HG02588 (cell line): ENCODE results near the gene SCFD1.
"Not testable (repeated sequence)": the region's sequence is repeated elsewhere in the genome, so short reads cannot be mapped to it uniquely, and the experiment has no call there.

ENCODE experiments used
- ATAC-seq: cut with Tn5 transposase; IDR thresholded peaks from one replicate; pipeline ENCODE4 v1.9.1; 2021; ENCODE audit warnings: mild to moderate bottlenecking, moderate library complexity; ENCODE audit not compliant: unreplicated experiment

Gene SCFD1

DNA sequence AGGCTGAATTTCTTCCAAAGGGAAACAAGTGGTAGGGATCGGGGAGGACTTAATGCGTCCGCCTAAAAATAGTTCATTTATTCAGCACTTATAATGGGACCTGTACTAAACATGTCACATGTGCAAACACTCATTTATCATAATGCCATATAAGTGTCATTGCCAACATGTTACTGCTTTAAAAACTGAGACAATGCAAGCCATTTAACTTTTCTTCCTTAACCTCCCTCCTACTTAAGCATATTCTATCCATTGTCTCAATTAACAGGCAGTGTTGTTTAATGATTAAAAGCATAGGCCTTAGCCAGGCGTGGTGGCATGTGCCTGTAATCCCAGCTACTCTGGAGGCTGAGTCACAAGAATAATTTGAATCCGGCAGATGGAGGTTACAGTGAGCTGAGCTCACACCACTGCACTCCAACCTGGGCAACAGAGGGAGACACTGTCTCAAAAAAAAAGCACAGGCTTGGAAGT is 13.5 kb upstream of the SCFD1 start:
- ATAC-seq, result no peak

DNA sequence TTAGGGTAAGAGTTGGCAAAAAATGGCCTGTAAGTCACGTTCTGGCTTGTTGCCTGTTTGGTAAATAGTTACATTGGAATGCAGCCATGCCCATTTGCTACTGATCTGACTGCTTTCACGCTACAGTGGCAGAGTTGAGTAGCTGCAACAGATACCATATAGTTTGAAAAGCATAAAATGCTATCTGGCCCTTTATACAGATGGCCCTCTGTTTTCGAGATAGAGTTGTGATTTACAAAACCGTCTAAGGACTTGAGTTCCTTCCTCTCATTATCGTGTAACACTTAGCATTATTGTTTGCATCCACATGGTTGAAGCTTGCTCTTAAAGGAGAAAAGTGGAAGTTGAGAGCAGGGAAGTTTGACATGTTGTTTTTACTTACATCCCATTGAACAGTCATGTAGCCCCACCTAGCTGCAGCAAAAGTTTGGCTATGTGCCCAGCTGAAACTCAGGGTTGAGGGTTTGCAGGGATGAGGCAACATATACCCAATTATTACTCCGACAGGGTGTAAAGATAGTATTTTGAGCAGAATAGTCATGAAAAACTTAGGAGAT is 11.3 kb upstream of the SCFD1 start:
- no peak for ATAC-seq

DNA sequence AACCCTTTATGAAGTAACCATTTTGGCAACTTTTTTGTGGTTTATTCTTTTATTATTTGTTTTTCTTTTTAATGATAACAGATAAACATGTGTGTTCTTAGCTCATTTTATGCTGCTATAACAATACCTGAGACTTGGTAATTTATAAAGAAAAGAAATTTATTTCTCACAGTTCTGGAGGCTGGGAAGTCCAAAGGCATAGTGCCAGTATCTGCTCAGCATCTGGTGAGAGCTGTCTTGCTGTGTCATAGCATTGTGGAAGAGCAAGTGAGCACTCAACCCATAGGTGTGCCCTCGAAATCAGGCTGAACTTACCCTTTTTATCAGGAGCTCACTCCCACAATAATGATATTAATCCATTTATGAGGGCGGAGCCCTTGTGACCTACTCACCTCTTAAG is 8.0 kb upstream of the SCFD1 start:
- no peak for ATAC-seq

DNA sequence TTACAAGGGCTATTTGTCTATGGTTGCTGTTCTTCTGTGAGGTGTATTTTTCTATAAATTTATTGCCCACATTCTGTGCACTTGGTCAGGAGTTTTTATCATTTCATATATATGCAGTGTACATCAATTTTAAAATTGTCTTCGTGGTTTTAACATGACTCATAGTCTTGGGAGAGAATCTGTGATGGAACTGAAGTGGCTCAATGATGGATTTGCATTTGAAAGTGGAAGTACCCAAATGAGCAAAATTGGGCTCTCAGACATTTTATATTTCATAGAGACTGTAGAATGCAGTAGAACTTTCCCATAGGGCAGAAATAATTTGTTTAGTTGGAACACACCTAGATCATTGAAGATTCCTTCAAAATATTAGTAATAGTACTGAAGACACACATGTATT is 1.9 kb upstream of the SCFD1 start:
- peak; percentile 29 for ATAC-seq

DNA sequence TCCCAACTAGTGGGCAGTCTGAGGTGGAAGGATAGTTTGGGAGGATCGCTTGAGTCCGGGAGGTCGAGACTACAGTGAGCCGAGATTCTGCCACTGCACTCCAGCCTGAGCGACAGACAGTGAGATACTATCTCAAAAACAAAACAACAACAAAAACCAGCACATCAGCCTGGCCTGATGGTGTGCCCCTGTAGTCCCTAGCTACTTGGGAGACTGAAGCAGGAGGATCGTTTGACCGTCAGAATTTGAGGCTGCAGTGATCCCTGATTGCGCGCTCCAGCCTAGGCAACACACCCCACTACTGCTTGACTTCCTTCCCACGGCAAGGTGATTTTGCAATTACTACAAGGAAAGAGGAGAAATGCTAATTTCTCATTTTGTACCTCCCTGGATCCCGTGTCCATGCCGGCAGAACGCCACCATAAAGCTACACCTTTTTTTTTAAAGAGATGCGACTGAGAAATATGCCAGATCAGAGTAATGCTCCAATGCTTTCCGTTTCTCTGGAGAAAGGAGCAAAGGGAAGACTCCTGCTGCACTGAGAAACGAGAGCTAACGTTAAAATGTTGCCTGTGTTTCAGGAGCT is 672 bp upstream of the SCFD1 start:
- ATAC-seq, result no peak

DNA sequence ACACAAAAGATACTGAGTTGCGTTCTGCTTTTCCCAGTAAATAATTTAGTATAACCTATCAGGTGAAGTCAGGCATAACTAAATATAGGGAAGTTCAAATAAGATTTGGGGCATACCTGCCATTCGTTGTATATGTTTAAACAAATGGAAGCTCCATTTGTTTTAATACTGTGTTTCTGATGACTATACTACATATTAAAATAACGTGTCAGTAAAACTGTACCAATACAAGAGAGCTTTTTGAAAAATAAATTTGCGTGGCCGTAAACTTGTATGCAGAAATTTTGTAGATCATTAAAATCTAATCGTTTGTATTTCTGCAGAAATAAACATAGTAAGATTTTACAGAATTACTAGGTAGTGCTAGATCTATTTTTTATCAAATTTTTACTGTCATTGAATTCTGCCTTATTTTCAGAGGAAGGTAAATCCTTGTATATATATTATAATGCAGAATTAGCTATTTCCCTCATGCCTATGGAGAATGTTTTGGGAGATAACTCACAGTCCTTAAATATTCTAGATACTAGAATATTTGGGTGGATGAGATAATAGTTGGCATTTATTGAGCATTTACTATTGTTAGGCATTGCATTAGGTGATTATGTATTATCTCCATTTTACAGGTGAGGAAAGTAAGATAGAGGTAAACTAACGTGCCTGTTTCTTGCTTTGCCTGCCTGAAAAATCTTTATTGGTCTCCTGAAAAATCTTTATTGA is 1.5 kb downstream of the SCFD1 start:
- ATAC-seq, result no peak

DNA sequence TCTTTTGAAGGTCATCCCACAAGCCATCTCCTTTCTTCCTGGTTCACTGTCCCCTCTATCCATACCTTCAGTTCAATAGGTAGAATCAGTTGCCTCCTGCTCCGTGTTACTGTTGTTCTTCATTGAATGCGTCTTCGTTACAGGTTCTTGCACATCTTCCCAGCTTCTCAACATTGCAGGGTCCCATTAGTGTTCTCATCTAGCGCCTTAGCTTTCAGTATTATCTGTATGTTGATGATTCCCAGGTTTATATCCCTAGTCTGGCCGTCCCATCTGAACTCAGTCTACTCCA is 2.0 kb downstream of the SCFD1 start:
- ATAC-seq, result no peak

DNA sequence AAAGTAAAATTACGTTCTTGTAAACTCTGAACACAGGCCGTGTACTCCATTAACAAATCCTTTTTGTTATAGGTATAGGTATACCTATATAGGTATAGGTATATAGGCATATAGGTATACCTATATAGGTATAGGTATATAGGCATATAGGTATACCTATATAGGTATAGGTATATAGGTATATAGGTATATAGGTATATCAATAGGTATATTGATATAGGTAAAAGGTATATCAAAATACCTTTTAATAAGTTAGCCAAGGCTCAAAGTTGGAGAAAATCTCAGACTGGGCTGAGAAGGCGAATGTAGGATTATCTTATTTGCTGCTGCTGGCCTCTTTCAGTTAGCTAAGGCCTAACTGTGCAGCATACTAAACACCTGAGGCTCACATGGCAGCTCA is 3.4 kb downstream of the SCFD1 start:
- ATAC-seq, result no peak

DNA sequence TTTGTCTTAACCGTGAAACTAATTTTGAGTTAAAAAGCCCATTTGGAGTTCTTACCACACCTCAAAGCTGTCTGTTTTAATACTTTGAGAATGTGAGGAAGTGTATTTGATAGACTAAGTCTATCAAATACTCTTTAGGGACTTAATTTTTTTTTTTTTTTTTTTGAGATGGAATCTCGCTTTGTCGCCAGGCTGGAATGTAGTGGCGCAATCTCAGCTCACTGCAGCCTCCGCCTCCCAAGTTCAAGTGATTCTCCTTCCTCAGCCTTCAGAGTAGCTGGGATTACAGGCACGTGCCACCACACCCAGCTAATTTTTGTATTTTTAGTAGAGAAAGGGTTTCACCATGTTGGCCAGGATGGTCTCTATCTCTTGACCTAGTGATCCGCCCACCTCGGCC is 7.3 kb downstream of the SCFD1 start:
- ATAC-seq, result not testable (repeated sequence)

DNA sequence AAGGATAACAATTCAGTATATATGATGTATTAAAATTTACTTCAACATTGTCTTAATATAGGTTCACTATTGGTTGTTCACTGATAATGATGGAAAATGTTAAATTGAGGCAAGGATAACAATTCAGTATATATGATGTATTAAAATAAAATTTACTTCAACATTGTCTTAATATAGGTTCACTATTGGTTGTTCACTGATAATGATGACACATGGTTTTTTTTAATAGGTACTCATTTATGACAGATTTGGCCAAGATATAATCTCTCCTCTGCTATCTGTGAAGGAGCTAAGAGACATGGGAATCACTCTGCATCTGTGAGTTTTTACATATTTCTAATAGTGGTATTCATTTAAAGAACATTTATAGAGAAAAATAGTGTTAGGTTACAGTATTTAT is 8.1 kb downstream of the SCFD1 start:
- no peak for ATAC-seq

DNA sequence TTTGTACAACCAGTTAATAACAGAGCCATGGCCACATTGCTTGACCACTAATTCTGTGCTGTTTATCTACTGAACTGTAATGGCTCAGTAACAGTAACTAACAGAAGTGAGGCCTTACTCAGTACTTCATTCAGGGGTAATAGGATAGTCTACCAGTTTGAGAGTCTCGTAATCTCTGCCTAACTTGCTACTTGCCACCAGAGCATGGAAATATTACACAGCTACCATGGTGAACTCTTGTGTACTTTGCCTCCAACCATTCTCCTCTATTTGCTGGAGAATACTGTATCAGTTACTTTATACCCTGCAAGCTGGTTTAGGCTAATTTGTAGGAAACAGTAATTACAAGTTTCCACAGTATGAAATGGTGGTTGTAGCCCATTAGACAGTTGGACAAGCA is 10.6 kb downstream of the SCFD1 start:
- ATAC-seq, result no peak

DNA sequence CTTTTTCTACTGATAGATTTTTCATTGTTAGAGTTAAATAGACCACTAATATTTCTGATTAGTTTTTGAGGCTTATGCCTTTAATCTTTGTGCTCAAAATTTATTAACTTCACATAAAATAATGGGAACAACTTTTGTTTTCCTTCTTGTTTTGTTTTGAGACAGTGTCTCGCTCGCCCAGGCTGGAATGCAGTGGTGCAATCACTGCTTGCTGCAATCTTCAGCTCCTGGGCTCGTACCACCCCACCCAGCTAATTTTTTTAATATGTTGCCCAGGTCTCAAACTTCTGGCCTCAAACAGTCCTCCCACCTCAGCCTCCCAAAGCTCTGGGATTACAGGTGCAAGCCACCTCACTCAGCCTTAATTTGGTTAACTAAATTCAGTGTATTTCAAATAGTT is 16.8 kb downstream of the SCFD1 start:
- ATAC-seq, result no peak

DNA sequence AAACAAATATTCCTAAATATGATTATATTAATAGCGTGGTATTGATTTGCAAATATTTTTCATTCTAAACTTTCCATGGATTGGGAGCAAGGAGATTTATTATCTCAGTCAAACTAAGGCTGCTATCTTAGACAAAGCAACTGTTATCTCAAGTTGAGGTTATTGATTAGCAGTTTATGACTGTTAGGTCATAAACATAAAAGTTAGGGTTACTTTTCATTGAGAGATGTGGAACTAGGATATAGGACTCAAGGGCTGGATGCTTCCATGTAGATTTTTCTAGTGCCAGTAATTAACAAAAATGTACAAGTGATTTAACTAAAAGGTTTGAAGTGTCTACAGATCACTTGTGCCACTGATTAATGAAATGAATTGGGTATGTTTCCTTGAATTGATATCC is 19.1 kb downstream of the SCFD1 start:
- no peak for ATAC-seq

DNA sequence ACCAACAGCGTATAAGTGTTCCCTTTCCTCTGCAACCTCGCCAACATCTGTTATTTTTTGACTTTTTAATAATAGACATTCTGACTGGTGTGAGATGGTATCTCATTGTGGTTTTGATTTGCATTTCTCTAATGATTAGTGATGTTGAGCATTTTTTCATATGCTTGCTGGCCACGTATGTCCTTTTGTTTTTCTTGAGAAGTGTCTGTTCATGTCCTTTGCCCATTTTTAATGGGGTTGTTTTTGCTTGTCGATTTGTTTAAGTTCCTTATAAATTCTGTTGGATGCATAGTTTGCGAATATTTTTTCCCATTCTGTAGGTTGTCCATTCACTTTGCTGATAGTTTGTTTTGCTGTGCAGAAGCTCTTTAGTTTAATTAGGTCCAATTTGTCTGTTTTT is 22.3 kb downstream of the SCFD1 start:
- not testable (repeated sequence) for ATAC-seq

DNA sequence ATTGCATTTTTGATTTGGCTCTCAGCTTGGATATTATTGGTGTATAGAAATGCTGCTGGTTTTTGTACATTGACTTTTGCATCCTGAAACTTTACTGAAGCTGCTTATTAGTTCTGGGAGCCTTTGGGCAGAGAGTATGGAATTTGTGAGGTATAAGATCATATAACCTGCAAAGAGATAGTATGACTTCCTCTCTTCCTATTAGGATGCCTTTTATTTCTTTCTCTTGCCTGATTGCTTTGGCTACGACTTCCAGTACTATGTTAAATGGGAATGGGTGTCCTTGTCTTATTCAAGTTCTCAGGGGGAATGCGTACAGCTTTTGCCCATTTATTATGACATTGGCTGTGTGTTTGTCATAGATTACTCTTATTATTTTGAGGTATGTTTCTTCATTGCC is 23.5 kb downstream of the SCFD1 start:
- ATAC-seq, result no peak

DNA sequence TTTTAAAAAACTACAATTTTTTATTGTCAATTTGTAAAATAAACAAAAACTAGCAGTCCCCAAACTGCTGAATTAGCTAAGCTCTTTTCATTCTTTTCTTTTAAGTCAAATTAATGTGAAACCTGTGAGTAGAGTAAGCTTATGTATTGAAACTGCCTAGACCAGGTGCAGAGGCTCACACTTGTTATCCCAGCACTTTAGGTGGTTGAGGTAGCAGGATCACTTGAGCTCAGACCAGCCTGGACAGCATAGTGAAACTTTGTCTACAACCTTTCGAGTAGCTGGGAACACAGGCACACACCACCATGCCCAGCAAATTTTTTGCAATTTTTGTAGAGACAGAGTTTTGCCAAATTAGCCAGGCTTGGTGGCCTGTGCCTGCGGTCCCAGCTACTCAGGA is 26.4 kb downstream of the SCFD1 start:
- no peak for ATAC-seq

DNA sequence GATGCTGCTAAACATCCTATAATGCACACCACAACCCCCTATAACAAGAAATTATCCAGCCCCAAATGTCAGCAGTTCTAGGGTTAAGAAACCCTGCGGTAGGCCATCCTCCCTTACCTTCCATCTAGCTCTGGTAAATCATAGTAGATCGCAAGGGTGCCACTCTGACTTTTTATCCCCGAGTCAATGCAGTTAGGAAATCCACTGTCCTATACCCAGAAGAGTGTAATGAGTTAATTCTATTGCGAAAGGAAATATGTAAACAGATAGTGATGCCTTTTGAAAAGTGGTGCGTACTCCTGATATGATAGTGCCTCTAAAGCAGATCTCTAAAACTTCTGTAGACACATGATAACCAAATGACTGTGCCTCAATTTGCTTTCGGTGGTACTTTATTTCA is 29.8 kb downstream of the SCFD1 start:
- no peak for ATAC-seq

DNA sequence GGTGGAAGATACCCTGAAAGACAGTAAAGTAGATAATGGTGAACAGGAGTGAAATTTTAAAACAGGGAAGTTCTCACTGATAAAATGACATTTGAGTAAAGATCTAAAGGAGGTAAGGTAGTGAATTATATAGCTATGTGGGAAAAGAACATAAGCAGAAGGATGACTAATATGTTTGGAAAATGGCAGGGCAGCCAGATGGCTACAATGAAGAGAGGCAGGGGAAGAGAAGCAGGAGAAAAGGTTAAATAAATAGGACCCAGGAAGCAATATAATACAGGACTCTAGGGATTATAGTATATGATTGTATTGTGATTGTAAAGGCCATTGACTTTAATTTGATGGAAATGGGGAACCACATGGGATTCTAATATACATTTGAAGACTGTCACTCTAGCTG is 33.0 kb downstream of the SCFD1 start:
- ATAC-seq, result no peak

DNA sequence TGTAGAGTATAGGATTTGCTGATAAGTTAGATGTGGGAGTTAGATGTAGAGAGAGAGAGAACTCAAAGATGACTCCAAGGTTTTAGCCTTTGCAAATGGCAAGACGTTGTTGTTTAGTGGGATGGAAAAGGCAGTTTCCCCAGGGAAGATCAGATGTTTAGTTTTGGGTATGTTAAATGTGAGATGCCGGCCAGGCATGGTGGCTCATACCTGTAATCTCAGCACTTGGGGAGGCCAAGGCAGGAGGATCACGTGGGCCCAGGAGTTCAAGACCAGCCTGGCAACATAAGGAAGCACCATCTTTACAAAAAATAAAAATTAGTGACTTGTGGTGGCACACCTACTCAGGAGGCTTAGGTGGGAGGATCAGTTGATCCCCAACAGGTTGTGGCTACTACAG is 33.5 kb downstream of the SCFD1 start:
- ATAC-seq, result no peak

DNA sequence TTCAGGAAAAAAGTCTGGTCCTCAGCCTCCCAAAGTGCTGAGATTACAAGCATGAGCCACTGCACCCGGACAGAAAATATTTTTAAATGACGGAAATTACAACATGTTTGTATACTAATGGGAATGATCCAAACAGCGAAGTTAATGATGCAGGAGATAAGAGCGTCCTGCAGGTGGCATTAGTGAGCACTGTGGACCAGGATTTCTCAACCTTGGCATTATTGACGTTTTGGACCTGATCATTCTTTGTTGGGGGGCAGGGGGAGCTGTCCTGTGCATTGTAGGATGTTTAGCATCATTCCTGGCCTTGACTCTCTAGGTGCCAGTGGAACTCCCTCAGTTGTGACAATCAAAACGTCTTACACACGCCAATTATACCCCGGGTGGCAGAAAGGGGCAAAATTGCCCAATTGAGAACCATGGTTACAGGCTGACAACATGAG is 34.1 kb downstream of the SCFD1 start:
- no peak for ATAC-seq

DNA sequence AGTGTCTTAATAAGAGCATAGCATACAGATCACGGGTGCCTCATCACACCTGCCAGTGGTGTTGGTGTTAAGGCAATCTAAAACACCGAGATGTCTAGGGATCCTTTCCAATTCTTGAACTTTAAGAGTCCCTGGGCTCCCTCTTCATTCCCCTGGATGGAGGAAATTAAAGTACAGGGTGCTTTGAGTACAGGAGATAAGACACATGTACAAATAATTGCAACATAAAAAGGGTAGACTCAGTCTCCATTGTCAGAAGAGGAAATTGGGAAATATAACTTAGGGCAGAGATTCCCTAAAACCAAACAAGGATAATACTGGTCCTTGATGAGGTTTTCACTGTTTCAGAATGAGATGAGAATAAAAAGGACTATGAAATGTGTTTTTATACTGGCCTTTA is 34.9 kb downstream of the SCFD1 start:
- no peak for ATAC-seq

DNA sequence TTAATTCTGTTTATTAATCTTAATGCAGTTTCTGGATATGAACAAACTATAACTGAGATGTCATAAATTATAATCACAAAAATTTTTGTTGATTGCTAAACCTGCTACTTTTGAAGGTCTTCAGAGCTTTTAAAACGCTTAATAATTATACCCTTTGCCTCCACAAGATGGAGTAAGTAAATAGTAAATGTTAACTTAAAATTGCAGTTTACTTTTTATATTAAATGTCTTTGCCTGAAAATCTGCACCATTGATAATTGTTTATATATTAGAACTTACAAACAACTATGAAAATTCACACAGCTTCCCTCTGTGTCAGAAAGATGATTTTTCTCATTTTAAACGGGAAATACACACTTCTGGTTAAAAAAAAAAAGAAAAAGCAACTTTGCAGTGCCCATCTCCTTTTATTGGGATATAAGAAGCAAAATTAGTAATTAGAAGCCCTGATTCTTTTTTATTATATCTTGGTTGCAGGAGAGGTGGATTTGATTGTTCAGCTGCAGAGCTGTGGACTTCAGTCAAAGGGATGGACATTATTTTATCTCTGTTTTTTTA is 35.6 kb downstream of the SCFD1 start:
- no peak for ATAC-seq
